Measurements from ENCODE around the gene SCGB3A1.

DNA sequence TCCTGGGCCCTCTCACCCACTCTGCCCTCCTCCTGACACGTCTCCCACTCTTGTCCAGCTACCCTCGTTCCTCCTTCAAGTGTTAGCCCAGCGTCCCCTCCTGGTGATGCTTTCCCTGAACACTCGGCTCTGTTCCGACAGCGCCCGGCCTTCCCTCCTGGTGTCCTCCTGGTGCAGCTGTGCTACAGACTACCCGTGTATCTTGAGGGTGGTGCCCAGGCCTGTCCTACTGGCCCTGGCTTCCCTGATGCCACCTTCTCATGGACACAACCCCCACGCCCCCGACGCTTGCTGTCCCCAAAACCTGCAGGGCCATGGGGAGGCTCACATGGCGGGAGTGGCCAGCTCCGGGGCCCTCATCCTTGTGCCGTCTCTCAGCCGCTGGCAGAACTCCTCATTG, 21.4 kb upstream of the SCGB3A1 start:
- TF ChIP-seq, protein P1, sequence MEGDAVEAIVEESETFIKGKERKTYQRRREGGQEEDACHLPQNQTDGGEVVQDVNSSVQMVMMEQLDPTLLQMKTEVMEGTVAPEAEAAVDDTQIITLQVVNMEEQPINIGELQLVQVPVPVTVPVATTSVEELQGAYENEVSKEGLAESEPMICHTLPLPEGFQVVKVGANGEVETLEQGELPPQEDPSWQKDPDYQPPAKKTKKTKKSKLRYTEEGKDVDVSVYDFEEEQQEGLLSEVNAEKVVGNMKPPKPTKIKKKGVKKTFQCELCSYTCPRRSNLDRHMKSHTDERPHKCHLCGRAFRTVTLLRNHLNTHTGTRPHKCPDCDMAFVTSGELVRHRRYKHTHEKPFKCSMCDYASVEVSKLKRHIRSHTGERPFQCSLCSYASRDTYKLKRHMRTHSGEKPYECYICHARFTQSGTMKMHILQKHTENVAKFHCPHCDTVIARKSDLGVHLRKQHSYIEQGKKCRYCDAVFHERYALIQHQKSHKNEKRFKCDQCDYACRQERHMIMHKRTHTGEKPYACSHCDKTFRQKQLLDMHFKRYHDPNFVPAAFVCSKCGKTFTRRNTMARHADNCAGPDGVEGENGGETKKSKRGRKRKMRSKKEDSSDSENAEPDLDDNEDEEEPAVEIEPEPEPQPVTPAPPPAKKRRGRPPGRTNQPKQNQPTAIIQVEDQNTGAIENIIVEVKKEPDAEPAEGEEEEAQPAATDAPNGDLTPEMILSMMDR (IDR thresholded peaks at IDR 0.05), result no peak
- TF ChIP-seq POLR2A (IDR thresholded peaks at IDR 0.05), result no peak
